Measurements from ENCODE around the gene RNLS.

Gene RNLS

DNA sequence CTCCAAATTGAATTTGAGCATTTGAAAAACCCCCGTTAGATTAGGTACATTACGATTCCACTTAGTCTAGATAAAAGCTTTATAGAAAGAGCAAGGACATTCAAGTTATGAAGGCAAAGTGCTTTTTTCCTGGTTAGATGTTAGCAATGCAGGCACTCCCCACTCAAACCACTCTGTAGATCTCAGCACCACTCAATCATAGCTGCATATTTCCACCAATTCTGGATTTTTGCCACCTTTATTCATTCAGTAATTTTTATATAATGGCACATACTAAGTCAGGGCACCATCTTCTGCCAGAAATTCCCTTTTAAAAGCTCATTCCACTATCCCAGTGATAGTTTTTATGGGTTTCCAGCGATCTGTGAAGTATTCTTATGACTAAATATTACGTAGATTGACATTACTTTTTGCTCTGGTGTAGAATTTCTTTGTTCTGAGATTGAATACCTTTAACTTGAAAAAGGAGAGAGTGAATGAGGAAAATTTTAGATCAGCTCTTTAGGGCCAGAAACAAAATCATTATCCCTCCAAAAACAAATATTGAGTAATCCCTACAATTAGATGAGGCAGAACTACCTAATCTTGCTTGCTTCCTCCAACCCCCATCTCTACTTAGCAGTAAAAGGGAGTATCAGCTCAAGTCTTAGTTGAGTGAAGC lies 51.6 kb downstream of the RNLS start:
- no peak overlapping the region for H3K4me3 ChIP-seq (ENCODE audit: low read depth, low read length)
- TF ChIP-seq CTCF (IDR thresholded peaks at IDR 0.05; ENCODE audit: borderline replicate concordance, insufficient read depth, low read depth, low read length), result no peak

- no peak overlapping the region for H3K4me3 ChIP-seq (ENCODE audit: low read depth, low read length)
- no peak for TF ChIP-seq CTCF (IDR thresholded peaks at IDR 0.05; ENCODE audit: borderline replicate concordance, insufficient read depth, low read depth, low read length)
These were observed 52.3 kb downstream of the RNLS start for GRCh38 chr10:88530629-88531391.

DNA sequence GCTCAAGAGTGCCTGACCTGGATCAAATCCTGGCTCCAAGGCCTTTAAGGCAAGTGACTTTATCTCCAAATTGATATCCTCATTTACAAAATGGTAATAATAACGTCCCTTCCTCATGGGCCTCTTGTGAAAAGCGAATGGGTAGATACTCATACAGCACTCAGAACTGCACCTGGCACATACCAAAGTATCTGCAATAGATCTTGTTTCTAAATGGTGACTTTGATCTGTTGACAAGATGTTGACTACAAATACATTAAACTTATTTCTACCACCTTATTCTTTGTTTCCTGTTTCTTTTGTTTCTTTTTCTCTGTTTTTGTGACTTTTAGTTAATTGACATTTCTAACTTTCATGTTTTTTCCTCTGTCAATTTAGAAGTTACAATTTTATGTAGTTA lies 53.0 kb downstream of the RNLS start:
- TF ChIP-seq CTCF (IDR thresholded peaks at IDR 0.05; ENCODE audit: borderline replicate concordance, insufficient read depth, low read depth, low read length), result no peak

DNA sequence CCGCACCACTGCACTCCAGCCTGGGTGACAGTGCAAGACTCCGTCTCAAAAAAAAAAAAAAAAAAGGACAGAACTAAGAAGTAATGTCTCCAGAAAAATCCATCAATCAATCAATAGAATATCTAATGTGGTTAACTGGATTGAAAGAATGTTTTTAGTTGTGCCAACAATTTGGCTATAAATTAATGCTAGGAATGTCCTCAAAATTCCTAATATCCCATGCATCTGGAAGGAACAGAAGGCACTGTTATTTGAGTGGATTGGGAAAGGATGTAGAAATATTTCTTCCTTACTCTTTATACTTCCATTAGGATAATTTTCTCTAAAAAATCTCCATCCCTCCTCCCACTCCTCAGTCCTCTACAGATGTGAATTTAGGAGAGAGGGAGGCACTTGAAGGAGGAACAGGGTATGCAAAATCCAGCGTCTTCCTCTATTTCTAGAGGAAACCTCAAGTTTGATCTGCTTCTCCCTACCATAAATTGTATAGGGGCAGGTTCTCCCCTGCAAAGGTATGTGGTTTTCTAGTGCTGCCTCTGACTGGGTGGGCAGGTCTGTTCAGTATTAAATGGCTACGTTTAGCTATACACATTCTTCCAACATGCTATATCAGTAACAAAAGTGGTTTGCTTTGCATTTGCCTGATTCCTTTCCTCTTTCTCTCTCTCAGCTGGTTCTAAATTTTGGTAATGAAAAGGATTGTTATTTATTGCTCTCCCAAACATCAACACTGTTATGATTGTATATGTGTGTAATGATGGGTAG lies 54.1 kb downstream of the RNLS start:
- H3K4me3 ChIP-seq (ENCODE audit: low read depth, low read length), result no peak overlapping the region
- no peak for TF ChIP-seq CTCF (IDR thresholded peaks at IDR 0.05; ENCODE audit: borderline replicate concordance, insufficient read depth, low read depth, low read length)

More for the DNA sequence above, 53.0 kb downstream of the RNLS start:
- no peak overlapping the region for H3K4me3 ChIP-seq (ENCODE audit: low read depth, low read length)

GRCh38 chr10:88528201-88528600 lies 54.9 kb downstream of the RNLS start:
- no peak for TF ChIP-seq CTCF (IDR thresholded peaks at IDR 0.05; ENCODE audit: borderline replicate concordance, insufficient read depth, low read depth, low read length)
- no peak overlapping the region for H3K4me3 ChIP-seq (ENCODE audit: low read depth, low read length)

GRCh38 chr10:88527245-88527644 lies 55.9 kb downstream of the RNLS start:
- H3K4me3 ChIP-seq (ENCODE audit: low read depth, low read length), result no peak overlapping the region
- no peak for TF ChIP-seq CTCF (IDR thresholded peaks at IDR 0.05; ENCODE audit: borderline replicate concordance, insufficient read depth, low read depth, low read length)
